HEK293T (cell line): Measurements from ENCODE around the gene FXYD4.

Experiments used
- CTCF ChIA-PET: fragments of 350-600 bp; formaldehyde crosslinking; extraction: SDS; loops from one replicate; lab custom pipeline; 2021; ENCODE audit warnings: antibody characterized with exemption, inconsistent platforms; lab: Yijun Ruan, JAX
- POLR2A ChIA-PET: fragments of 350-600 bp; formaldehyde crosslinking; extraction: SDS; loops from one replicate; lab custom pipeline; 2020; ENCODE audit warnings: antibody characterized with exemption, inconsistent platforms; lab: Yijun Ruan, JAX
- DNase-seq: peaks from one replicate; pipeline ENCODE4 v3.0.0; 2012; ENCODE audit warnings: mixed read lengths; ENCODE audit errors: extremely low spot score
- ARNT ChIP-seq: fragments of 450-650 bp; IDR thresholded peaks from 2 replicates; pipeline ENCODE4 v1.6.1; 2017; ENCODE audit warnings: mild to moderate bottlenecking
- BHLHE40 ChIP-seq: fragments of 450-650 bp; IDR thresholded peaks from 2 replicates; pipeline ENCODE4 v1.6.1; 2016; ENCODE audit warnings: mild to moderate bottlenecking, moderate library complexity, borderline replicate concordance
- CTBP1 ChIP-seq: fragments of 450-650 bp; IDR thresholded peaks from 2 replicates; pipeline ENCODE4 v1.6.1; 2016; ENCODE audit warnings: borderline replicate concordance
- ELF4 ChIP-seq: fragments of 450-650 bp; IDR thresholded peaks from 2 replicates; pipeline ENCODE4 v1.6.1; 2017; ENCODE audit warnings: antibody characterized with exemption
- FOXA1 ChIP-seq: fragments of 450-650 bp; IDR thresholded peaks from 2 replicates; pipeline ENCODE4 v1.6.1; 2016; ENCODE audit warnings: mild to moderate bottlenecking
- FOXK2 ChIP-seq: fragments of 450-650 bp; IDR thresholded peaks from 2 replicates; pipeline ENCODE4 v1.6.1; 2016; ENCODE audit warnings: mild to moderate bottlenecking
- FOXM1 ChIP-seq: fragments of 450-650 bp; IDR thresholded peaks from 2 replicates; pipeline ENCODE4 v1.6.1; 2017; ENCODE audit warnings: mild to moderate bottlenecking, borderline replicate concordance
- HDGF ChIP-seq: fragments of 450-650 bp; IDR thresholded peaks from 2 replicates; pipeline ENCODE4 v1.6.1; 2017; ENCODE audit warnings: antibody characterized with exemption, borderline replicate concordance
- L3MBTL2 ChIP-seq: fragments of 450-650 bp; conservative IDR thresholded peaks from 2 replicates; pipeline ENCODE4 v1.6.1; 2016; ENCODE audit warnings: mild to moderate bottlenecking
- LEF1 ChIP-seq: fragments of 450-650 bp; IDR thresholded peaks from 2 replicates; pipeline ENCODE4 v1.6.1; 2017; ENCODE audit warnings: mild to moderate bottlenecking, borderline replicate concordance
- NFRKB ChIP-seq: fragments of 450-650 bp; IDR thresholded peaks from 2 replicates; pipeline ENCODE4 v1.6.1; 2016; ENCODE audit warnings: mild to moderate bottlenecking, moderate library complexity
- SP1 ChIP-seq: fragments of 450-650 bp; IDR thresholded peaks from 2 replicates; pipeline ENCODE4 v1.6.1; 2017
- SUZ12 ChIP-seq: fragments of 450-650 bp; IDR thresholded peaks from 2 replicates; pipeline ENCODE4 v1.6.1; 2016; ENCODE audit warnings: mild to moderate bottlenecking
- TARDBP ChIP-seq: fragments of 450-650 bp; IDR thresholded peaks from 2 replicates; pipeline ENCODE4 v1.6.1; 2016
- ZNF384 ChIP-seq: fragments of 450-650 bp; IDR thresholded peaks from 2 replicates; pipeline ENCODE4 v1.6.1; 2016
- TF ChIP-seq, protein P1 (sequence below): fragments of 450-650 bp; IDR thresholded peaks from 2 replicates; pipeline ENCODE4 v1.6.1; 2016

The FXYD4 gene

DNA sequence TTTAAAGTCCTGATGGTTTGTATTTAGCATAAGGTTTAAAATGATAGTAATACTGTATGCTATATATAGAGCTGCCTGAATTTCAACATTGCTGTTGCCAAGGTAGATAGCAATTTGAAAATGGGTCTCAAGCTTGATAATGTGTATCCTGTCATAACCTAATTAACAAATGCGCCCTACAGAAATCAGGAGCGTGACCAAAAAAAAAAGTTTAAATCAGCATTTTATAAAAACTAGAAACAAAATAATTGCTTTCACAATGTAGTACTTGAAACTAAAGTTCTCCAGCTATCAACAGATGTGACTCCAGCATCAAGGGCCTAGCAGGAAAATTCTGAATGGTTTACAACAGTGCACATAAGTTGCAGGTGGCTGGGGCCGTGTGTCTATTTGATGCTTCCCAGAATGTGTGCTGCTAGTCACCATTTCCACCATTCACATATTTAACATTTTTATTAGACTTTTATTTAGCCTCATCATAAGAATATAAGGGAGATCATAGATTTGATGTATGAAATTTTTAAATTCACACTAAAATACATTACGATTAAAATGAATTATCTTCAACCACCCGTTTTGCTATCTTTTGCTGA lies 14.1 kb downstream of the FXYD4 start:
- no peak for TF ChIP-seq ZNF384
- no peak for TF ChIP-seq TARDBP
- no peak for TF ChIP-seq FOXM1
- TF ChIP-seq LEF1 = no peak
- TF ChIP-seq FOXK2 = no peak
- no peak for TF ChIP-seq L3MBTL2
- TF ChIP-seq ELF4 = no peak
- no peak for TF ChIP-seq NFRKB
- no peak for DNase-seq
- POLR2A ChIA-PET = interaction anchor here (0.8 to 1.1 kb wide), 4 partner anchors 10 to 69 kb away, joined by 3 to 4 read pairs (median 3); partner anchors contain the start of gene HNRNPF
- CTCF ChIA-PET = no interaction called here

DNA sequence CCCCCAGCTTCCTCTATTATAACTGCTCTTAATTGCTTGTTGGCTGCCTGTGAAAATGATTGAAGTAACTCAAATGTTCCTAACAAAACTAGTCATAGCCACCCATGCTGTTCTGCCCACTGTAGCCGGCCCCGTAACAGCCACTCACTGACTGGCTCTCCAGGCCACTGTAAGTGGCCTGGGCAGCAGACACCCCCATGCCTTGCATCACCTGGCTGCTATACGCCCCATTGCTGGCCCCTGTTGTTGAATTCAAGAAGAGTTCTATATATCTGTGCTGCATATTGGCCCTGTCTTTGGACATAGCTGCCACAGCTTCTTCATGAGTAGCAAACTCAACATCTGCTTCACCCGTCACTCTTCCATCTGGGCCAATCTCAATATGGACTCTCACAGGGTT lies 15.1 kb downstream of the FXYD4 start:
- ChIA-PET CTCF (no interaction called here), POLR2A (interaction anchor here (0.9 kb wide), 1 partner anchor 10 kb away, joined by 5 read pairs; no protein-coding TSS in a partner anchor)
- TF ChIP-seq BHLHE40 = no peak
- TF ChIP-seq FOXA1 = no peak
- no peak for TF ChIP-seq ARNT
- TF ChIP-seq NFRKB = no peak
- no peak for TF ChIP-seq TARDBP
- TF ChIP-seq HDGF = no peak
- TF ChIP-seq CTBP1 = no peak
- no peak for TF ChIP-seq FOXM1
- TF ChIP-seq, protein P1, sequence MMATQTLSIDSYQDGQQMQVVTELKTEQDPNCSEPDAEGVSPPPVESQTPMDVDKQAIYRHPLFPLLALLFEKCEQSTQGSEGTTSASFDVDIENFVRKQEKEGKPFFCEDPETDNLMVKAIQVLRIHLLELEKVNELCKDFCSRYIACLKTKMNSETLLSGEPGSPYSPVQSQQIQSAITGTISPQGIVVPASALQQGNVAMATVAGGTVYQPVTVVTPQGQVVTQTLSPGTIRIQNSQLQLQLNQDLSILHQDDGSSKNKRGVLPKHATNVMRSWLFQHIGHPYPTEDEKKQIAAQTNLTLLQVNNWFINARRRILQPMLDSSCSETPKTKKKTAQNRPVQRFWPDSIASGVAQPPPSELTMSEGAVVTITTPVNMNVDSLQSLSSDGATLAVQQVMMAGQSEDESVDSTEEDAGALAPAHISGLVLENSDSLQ = no peak
- no peak for TF ChIP-seq ELF4
- TF ChIP-seq L3MBTL2 = no peak
- TF ChIP-seq ZNF384 = no peak
- TF ChIP-seq SUZ12 = no peak
- TF ChIP-seq SP1 = no peak
- no peak for TF ChIP-seq FOXK2
- no peak for TF ChIP-seq LEF1
- no peak for DNase-seq

DNA sequence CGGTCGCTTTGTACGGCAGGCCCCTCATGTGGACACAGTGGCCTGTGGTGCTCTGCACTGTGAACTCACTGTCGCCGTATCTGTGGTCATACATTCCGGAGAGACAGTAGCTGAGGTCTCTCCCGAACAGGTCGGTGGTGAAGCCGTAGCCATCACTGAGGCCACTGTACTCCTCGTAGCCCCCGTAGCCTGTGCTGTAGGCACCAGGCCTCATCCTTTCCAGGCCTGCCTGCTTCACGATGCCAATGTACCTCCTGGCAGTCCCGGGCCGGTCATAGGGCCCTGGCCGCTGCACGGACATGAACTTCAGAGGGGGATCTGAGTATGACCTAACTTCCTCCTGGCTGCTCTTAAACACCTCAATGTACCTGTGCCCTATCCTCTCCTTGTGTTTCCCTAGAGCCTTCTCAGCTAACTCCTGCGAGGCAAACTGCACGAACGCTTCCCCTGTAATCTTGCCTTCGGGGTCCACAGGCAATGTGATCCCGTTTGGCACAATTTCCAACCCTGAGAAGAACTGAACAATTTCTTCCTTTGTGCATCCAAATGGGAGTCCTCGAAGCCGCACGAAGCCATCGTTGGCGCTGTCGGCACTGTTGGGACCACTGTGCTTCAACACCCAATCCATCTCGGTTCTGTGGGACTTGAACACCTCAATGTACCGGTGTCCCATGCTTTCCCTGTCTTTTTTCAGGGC lies 15.7 kb downstream of the FXYD4 start:
- POLR2A ChIA-PET = interaction anchor here (0.9 kb wide), 1 partner anchor 9 kb away, joined by 5 read pairs; no protein-coding TSS in a partner anchor
- no peak for TF ChIP-seq L3MBTL2
- no peak for TF ChIP-seq ZNF384
- no peak for TF ChIP-seq FOXA1
- TF ChIP-seq LEF1 = no peak
- no peak for TF ChIP-seq ELF4
- TF ChIP-seq HDGF = no peak
- no peak for TF ChIP-seq TARDBP
- no peak for TF ChIP-seq SP1
- no peak for TF ChIP-seq CTBP1
- TF ChIP-seq FOXK2 = no peak
- TF ChIP-seq SUZ12 = no peak
- TF ChIP-seq, protein P1 = no peak
- TF ChIP-seq BHLHE40 = no peak
- TF ChIP-seq ARNT = no peak
- no peak for TF ChIP-seq NFRKB
- CTCF ChIA-PET = no interaction called here
- DNase-seq = no peak

DNA sequence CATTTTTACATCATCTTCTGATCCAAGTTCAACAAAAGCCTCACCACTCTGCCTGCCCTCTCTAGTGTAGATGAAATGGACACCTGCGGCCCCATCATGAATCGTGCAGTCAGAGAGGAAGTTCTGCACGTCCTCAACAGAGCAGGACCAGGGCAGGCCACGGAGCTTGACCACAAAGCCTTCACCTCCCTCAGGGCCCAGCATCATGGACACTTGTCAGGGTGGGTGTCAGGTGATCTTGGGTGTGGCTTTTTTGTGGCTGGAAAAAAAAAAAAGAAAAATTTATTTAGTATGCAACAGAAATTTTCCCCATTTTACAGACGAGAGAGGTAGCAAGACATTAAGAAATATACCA lies 16.2 kb downstream of the FXYD4 start:
- no peak for DNase-seq
- ChIA-PET CTCF (no interaction called here), POLR2A (no interaction called here)
- TF ChIP-seq FOXM1 (no peak), ZNF384 (no peak), FOXA1 (no peak), NFRKB (no peak), L3MBTL2 (no peak), CTBP1 (no peak), SP1 (no peak)
- TF ChIP-seq, protein P1 = no peak

DNA sequence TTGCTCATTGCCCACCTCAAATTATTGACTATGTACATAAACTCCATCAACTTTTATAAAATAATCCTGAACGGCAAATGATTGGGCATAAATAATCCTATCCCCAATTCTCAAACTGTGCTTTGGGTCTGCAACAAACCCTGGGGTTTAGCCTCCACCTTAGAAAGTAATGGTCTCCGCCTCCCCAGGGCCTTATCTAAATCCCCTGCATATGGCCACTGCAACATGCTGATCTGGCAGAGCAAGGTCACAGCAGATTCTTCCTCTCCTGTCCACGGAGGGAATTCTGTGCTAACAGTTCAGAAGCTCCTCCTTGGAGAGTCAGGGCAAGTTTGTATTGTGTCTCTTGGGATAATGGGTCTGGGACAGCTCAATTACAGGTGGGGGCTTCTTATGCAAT lies 18.4 kb downstream of the FXYD4 start:
- no peak for DNase-seq
- POLR2A ChIA-PET = interaction anchor here (0.7 kb wide), 1 partner anchor 64 kb away, joined by 3 read pairs; no protein-coding TSS in a partner anchor
- CTCF ChIA-PET = interaction anchor here (0.5 to 0.6 kb wide), 2 partner anchors 73 to 129 kb away, joined by 3 read pairs; no protein-coding TSS in a partner anchor
- no peak for TF ChIP-seq SP1
- no peak for TF ChIP-seq FOXK2
- TF ChIP-seq CTBP1 = no peak
- TF ChIP-seq FOXA1 = no peak
- TF ChIP-seq L3MBTL2 = no peak
- TF ChIP-seq ZNF384 = no peak
- no peak for TF ChIP-seq ARNT
- TF ChIP-seq, protein P1 = no peak
- no peak for TF ChIP-seq HDGF
- TF ChIP-seq ELF4 = no peak
- TF ChIP-seq NFRKB = no peak
- TF ChIP-seq BHLHE40 = no peak
- TF ChIP-seq SUZ12 = no peak
- no peak for TF ChIP-seq TARDBP
- TF ChIP-seq LEF1 = no peak
- no peak for TF ChIP-seq FOXM1

DNA sequence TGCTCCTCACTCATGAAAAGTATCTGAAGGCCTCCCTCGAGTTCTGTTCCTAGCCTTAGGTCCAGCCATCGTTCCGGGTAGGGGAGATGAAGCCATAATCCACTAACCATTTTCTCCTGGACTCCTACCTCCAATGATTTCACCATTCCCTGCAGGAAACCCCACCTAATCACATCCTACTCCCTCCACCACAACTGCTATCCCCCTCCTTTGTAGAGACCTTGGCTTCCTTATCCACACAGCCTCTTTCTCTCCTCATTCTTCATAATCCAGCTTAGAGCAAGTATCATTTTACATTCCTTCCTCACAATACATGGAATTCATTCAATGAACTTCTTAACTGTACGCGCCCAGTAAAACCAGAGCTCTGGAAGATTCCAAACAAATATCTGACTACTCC lies 18.9 kb downstream of the FXYD4 start:
- POLR2A ChIA-PET = interaction anchor here (0.7 kb wide), 1 partner anchor 98 kb away, joined by 3 read pairs; no protein-coding TSS in a partner anchor
- CTCF ChIA-PET = interaction anchor here (0.5 to 0.9 kb wide), 3 partner anchors 68 to 130 kb away, joined by 3 read pairs; no protein-coding TSS in a partner anchor
- TF ChIP-seq LEF1 (no peak), FOXA1 (no peak), TARDBP (no peak), ARNT (no peak), ELF4 (no peak)
- DNase-seq = no peak
